ENCODE results near the gene LAP3.
A peak's percentile ranks its signal among the peaks of the same experiment; 100 is the strongest.

Gene LAP3

DNA sequence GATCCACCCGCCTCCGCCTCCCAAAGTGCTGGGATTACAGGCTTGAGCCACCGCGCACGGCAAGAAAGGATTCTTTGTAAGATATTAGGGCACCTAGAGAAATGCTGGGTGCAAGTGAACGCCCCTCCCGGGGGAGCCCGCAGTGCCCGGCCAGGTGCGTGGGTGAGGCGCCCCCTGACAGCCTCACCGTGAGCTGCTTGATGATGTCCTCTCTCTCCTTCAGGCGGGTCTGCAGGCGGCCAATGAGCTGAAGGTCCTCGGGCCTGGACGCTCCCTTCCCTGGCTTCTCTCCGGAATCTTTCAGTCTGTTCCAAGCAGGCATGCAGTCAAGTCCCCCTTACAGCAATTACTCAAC lies 59.3 kb downstream of the LAP3 start:
- H3K4me3 ChIP-seq (ENCODE audit: low read length in 2 of 2) = no peak overlapping the region
- WGBS, 2 donors (ENCODE audit: extremely low coverage in 2 of 2, insufficient read length in 2 of 2, insufficient replicate concordance in 1 of 2) = no CpG with 5 or more reads among the region's 17 CpGs
- H2BK120ac ChIP-seq (ENCODE audit: low read depth, low read length) = no peak overlapping the region
- no peak overlapping the region for H2BK5ac ChIP-seq (ENCODE audit: low read length)
- H3K27me3 ChIP-seq (ENCODE audit: control insufficient read depth in 3 of 3, insufficient read depth in 3 of 3, low read depth in 1 of 3, low read length in 3 of 3) = no peaks in the 10 kb centered on the region
- no peak overlapping the region for H2AK5ac ChIP-seq (ENCODE audit: low read depth, low read length)
- no peak overlapping the region for H2AFZ ChIP-seq (ENCODE audit: low read length)
- DNase-seq (ENCODE audit: low spot score) = no peak
- no peak overlapping the region for H3K18ac ChIP-seq (ENCODE audit: low read length)
- H3K4me1 ChIP-seq (ENCODE audit: control insufficient read depth in 2 of 2, insufficient read depth in 1 of 2, low read depth in 1 of 2, low read length in 2 of 2) = no peaks in the 10 kb centered on the region
- no peaks in the 10 kb centered on the region for H3K79me1 ChIP-seq (ENCODE audit: low read depth, low read length)
- no peak overlapping the region for H3K14ac ChIP-seq (ENCODE audit: low read length)
- no peak overlapping the region for H4K91ac ChIP-seq (ENCODE audit: low read depth, low read length, poor library complexity)
- H3K36me3 ChIP-seq (replicated peaks in 1 of 2; ENCODE audit: control insufficient read depth in 2 of 2, insufficient read depth in 2 of 2, low read length in 2 of 2) = peaks cover 16 to 69% of the 10 kb centered on the region in 2 donors
- H3K4ac ChIP-seq (ENCODE audit: low read length) = no peak overlapping the region
- peaks cover 2 to 3% of the 10 kb centered on the region in 2 donors for H3K9me3 ChIP-seq (replicated peaks in 1 of 2; ENCODE audit: control insufficient read depth in 2 of 2, insufficient read depth in 1 of 2, low read depth in 1 of 2, low read length in 2 of 2)
- no peak overlapping the region for H3K4me2 ChIP-seq (ENCODE audit: insufficient read depth, low read length, poor library complexity, severe bottlenecking)
- H4K8ac ChIP-seq (ENCODE audit: low read depth, low read length) = no peak overlapping the region
- no peak overlapping the region for H3K9ac ChIP-seq (ENCODE audit: low read depth, low read length, poor library complexity)
- peak overlapping the region; percentile 80 for H3K23ac ChIP-seq (ENCODE audit: low read depth, low read length, poor library complexity)
- peak overlapping the region; percentile 40 for H3K27ac ChIP-seq (replicated peaks; ENCODE audit: low read length)
- no peak overlapping the region for H2BK15ac ChIP-seq (ENCODE audit: low read length)
- no peak overlapping the region for H2BK12ac ChIP-seq (ENCODE audit: low read length)

DNA sequence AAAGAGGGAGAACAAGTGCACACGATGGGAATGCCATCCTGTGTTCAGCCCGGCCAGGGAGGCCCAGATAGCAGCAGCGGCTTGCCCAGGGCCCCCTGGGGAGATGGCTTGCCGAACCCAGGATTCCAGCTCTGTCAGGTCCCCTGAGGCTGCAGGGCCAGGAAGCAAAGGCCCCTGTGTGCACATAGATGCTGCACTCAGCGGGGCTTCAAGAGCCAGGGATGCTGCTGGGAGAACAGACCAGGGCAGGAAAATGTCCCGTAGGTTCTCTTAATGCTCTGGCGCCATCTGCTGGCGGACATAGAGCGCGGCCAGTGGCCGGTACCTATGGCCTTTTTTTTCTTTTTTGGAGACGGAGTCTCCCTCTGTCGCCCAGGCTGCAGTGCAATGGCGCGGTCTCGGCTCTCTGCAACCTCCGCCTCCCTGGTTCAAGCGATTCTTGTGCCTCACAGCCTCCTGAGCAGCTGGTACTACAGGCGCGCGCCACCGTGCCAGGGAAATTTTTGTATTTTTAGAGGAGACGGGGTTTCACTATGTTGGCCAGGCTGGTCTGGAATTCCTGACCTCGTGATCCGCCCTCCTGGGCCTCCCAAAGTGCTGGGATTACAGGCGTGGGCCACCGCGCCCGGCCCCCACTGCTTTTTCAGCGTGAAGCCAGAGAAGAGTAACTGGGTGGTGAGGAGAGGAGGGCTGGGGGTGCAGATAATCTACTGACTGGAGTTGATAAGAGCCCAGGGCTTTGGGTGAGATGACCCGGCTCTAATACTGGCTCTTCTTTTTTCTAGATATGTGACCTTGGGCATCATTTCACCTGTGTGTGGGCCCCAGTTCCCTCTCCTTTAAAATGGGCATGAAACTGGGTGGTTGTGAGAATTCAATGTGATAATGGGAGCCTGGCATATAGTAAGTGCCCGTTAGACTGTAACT lies 60.0 kb downstream of the LAP3 start:
- Histone ChIP-seq H3K18ac (ENCODE audit: low read length) (no peak overlapping the region), H2BK12ac (ENCODE audit: low read length) (no peak overlapping the region), H4K91ac (ENCODE audit: low read depth, low read length, poor library complexity) (no peak overlapping the region), H3K9me3 (replicated peaks in 1 of 2; ENCODE audit: control insufficient read depth in 2 of 2, insufficient read depth in 1 of 2, low read depth in 1 of 2, low read length in 2 of 2) (peaks cover 2 to 3% of the 10 kb centered on the region in 2 donors), H3K4ac (ENCODE audit: low read length) (no peak overlapping the region), H3K9ac (ENCODE audit: low read depth, low read length, poor library complexity) (no peak overlapping the region), H3K36me3 (replicated peaks in 1 of 2; ENCODE audit: control insufficient read depth in 2 of 2, insufficient read depth in 2 of 2, low read length in 2 of 2) (peaks cover 16 to 63% of the 10 kb centered on the region in 2 donors), H3K27me3 (ENCODE audit: control insufficient read depth in 3 of 3, insufficient read depth in 3 of 3, low read depth in 1 of 3, low read length in 3 of 3) (no peaks in the 10 kb centered on the region), H3K23ac (ENCODE audit: low read depth, low read length, poor library complexity) (peak overlapping the region; percentile 80), H4K8ac (ENCODE audit: low read depth, low read length) (no peak overlapping the region), H3K14ac (ENCODE audit: low read length) (no peak overlapping the region), H2AFZ (ENCODE audit: low read length) (no peak overlapping the region), H2BK5ac (ENCODE audit: low read length) (no peak overlapping the region), H3K79me1 (ENCODE audit: low read depth, low read length) (no peaks in the 10 kb centered on the region), H3K4me1 (ENCODE audit: control insufficient read depth in 2 of 2, insufficient read depth in 1 of 2, low read depth in 1 of 2, low read length in 2 of 2) (no peaks in the 10 kb centered on the region), H3K4me3 (ENCODE audit: low read length in 2 of 2) (no peak overlapping the region), H2BK15ac (ENCODE audit: low read length) (no peak overlapping the region), H2BK120ac (ENCODE audit: low read depth, low read length) (no peak overlapping the region), H3K27ac (replicated peaks; ENCODE audit: low read length) (no peak overlapping the region), H3K4me2 (ENCODE audit: insufficient read depth, low read length, poor library complexity, severe bottlenecking) (no peak overlapping the region), H2AK5ac (ENCODE audit: low read depth, low read length) (no peak overlapping the region)
- no CpG with 5 or more reads among the region's 32 CpGs for WGBS, 2 donors (ENCODE audit: extremely low coverage in 2 of 2, insufficient read length in 2 of 2, insufficient replicate concordance in 1 of 2)
- peak; percentile 69 for DNase-seq (ENCODE audit: low spot score)

DNA sequence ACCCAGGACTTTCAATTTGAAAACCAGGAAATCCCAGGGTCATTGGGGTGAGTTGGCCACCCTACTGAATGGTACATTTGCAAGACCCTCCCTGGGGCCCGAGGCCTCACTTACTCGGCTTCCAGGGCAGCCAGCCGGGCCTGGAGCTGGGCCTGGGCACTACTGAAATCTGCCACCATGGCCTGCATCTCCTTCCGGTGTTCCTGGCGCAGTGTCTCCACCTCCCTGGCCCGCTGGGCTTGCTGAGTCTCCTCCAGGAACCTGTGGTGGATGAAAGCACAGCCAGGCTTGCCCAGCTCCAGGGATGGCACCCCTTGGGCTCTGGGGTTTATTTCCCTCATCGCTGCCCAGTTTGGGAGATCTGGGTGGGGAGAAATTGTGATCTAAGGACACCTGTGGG lies 62.1 kb downstream of the LAP3 start:
- Histone ChIP-seq H3K4me1 (ENCODE audit: control insufficient read depth in 2 of 2, insufficient read depth in 1 of 2, low read depth in 1 of 2, low read length in 2 of 2) (no peaks in the 10 kb centered on the region), H3K36me3 (replicated peaks in 1 of 2; ENCODE audit: control insufficient read depth in 2 of 2, insufficient read depth in 2 of 2, low read length in 2 of 2) (peaks cover 9 to 41% of the 10 kb centered on the region in 2 donors), H3K4me3 (ENCODE audit: low read length in 2 of 2) (no peak overlapping the region), H3K14ac (ENCODE audit: low read length) (no peak overlapping the region), H3K9ac (ENCODE audit: low read depth, low read length, poor library complexity) (no peak overlapping the region), H2BK12ac (ENCODE audit: low read length) (no peak overlapping the region), H2BK5ac (ENCODE audit: low read length) (no peak overlapping the region), H4K8ac (ENCODE audit: low read depth, low read length) (no peak overlapping the region), H3K79me1 (ENCODE audit: low read depth, low read length) (no peaks in the 10 kb centered on the region), H3K27me3 (ENCODE audit: control insufficient read depth in 3 of 3, insufficient read depth in 3 of 3, low read depth in 1 of 3, low read length in 3 of 3) (no peaks in the 10 kb centered on the region), H2AK5ac (ENCODE audit: low read depth, low read length) (no peak overlapping the region), H3K4me2 (ENCODE audit: insufficient read depth, low read length, poor library complexity, severe bottlenecking) (no peak overlapping the region), H3K4ac (ENCODE audit: low read length) (no peak overlapping the region), H2BK15ac (ENCODE audit: low read length) (no peak overlapping the region), H3K27ac (replicated peaks; ENCODE audit: low read length) (no peak overlapping the region), H2BK120ac (ENCODE audit: low read depth, low read length) (no peak overlapping the region), H3K23ac (ENCODE audit: low read depth, low read length, poor library complexity) (no peak overlapping the region), H3K18ac (ENCODE audit: low read length) (no peak overlapping the region), H4K91ac (ENCODE audit: low read depth, low read length, poor library complexity) (no peak overlapping the region), H2AFZ (ENCODE audit: low read length) (no peak overlapping the region), H3K9me3 (replicated peaks in 1 of 2; ENCODE audit: control insufficient read depth in 2 of 2, insufficient read depth in 1 of 2, low read depth in 1 of 2, low read length in 2 of 2) (peaks cover 9 to 10% of the 10 kb centered on the region in 2 donors)
- WGBS, 2 donors (ENCODE audit: extremely low coverage in 2 of 2, insufficient read length in 2 of 2, insufficient replicate concordance in 1 of 2) = no CpG with 5 or more reads among the region's 7 CpGs
- no peak for DNase-seq (ENCODE audit: low spot score)

DNA sequence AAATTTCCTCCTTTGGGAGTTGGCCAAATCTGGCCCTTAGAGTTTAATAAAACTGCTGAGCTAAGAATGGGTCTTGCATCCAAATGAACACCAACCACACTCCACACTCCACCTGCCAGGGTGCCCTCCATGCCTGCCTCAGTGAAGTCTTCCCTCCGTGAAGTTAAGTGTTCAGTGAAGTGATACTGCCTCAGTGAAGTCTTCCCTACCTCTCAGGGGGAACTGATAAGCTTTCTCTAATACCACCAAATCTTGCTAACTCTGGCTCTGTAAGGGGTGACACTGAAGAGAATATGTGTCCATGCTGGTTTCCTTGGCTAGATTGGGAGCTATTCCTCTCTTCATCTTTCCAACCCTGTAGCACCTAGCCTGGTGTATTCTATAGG lies 65.4 kb downstream of the LAP3 start:
- no peak for DNase-seq (ENCODE audit: low spot score)
- H2BK15ac ChIP-seq (ENCODE audit: low read length) = no peak overlapping the region
- H3K79me1 ChIP-seq (ENCODE audit: low read depth, low read length) = no peaks in the 10 kb centered on the region
- H2BK5ac ChIP-seq (ENCODE audit: low read length) = no peak overlapping the region
- H4K8ac ChIP-seq (ENCODE audit: low read depth, low read length) = no peak overlapping the region
- H3K27me3 ChIP-seq (ENCODE audit: control insufficient read depth in 3 of 3, insufficient read depth in 3 of 3, low read depth in 1 of 3, low read length in 3 of 3) = no peaks in the 10 kb centered on the region
- H3K4me1 ChIP-seq (ENCODE audit: control insufficient read depth in 2 of 2, insufficient read depth in 1 of 2, low read depth in 1 of 2, low read length in 2 of 2) = no peaks in the 10 kb centered on the region
- peaks cover 6 to 17% of the 10 kb centered on the region in 2 donors for H3K36me3 ChIP-seq (replicated peaks in 1 of 2; ENCODE audit: control insufficient read depth in 2 of 2, insufficient read depth in 2 of 2, low read length in 2 of 2)
- H3K18ac ChIP-seq (ENCODE audit: low read length) = no peak overlapping the region
- no peak overlapping the region for H2AK5ac ChIP-seq (ENCODE audit: low read depth, low read length)
- H3K27ac ChIP-seq (replicated peaks; ENCODE audit: low read length) = no peak overlapping the region
- no peak overlapping the region for H2BK120ac ChIP-seq (ENCODE audit: low read depth, low read length)
- H3K23ac ChIP-seq (ENCODE audit: low read depth, low read length, poor library complexity) = no peak overlapping the region
- WGBS, 2 donors (ENCODE audit: extremely low coverage in 2 of 2, insufficient read length in 2 of 2, insufficient replicate concordance in 1 of 2) = no CpG with 5 or more reads among the region's 1 CpG
- no peak overlapping the region for H4K91ac ChIP-seq (ENCODE audit: low read depth, low read length, poor library complexity)
- H3K4me2 ChIP-seq (ENCODE audit: insufficient read depth, low read length, poor library complexity, severe bottlenecking) = no peak overlapping the region
- H3K4ac ChIP-seq (ENCODE audit: low read length) = no peak overlapping the region
- H3K9ac ChIP-seq (ENCODE audit: low read depth, low read length, poor library complexity) = no peak overlapping the region
- peaks cover 9 to 10% of the 10 kb centered on the region in 2 donors for H3K9me3 ChIP-seq (replicated peaks in 1 of 2; ENCODE audit: control insufficient read depth in 2 of 2, insufficient read depth in 1 of 2, low read depth in 1 of 2, low read length in 2 of 2)
- H3K14ac ChIP-seq (ENCODE audit: low read length) = no peak overlapping the region
- H2BK12ac ChIP-seq (ENCODE audit: low read length) = no peak overlapping the region
- H2AFZ ChIP-seq (ENCODE audit: low read length) = no peak overlapping the region
- no peak overlapping the region for H3K4me3 ChIP-seq (ENCODE audit: low read length in 2 of 2)
